Measurements from ENCODE around the gene CDK5R1. TPM values are rescaled to one million over a fixed set of nuclear protein-coding genes. Genes with fewer than 3 reads are reported as not detected.
"Not testable (repeated sequence)": the region's sequence is repeated elsewhere in the genome, so short reads cannot be mapped to it uniquely, and the experiment has no call there.

CDK5R1 gene
- total RNA-seq, 1 experiment from 2014 or later = 9.9 TPM

DNA sequence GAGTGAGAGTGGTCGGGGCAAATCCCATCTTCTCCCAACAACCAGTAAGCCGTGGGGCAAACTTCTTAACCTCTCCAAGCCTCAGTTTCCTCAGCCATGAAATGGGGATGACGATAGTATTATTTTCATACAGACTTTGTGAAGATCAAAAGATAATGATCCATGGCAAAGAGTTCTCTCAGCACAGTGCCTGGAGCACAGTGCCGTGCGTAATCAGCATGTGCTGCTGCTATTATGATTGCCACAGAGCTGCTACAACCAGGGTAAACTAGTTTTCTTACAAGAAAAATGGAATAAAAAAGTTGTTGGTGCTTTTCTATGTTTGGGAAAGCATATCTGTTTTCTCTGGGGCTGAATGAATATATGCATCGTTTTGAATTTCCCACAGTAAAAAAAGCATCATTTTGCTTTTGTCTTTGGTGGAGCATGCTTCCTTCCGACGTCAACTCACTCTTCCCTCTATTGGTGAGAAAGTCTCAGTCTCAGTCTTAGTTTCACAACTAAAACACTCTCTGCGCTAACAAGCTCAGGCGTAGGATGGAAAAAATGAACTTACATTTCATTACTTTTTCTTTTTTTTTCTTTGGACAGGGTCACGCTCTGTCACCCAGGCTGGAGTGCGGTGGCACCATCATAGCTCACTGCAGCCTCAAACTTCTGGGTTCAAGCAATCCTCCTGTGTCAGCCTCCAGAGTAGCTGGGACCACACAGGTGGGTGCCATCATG lies 37.2 kb downstream of the CDK5R1 start (continued):
- TF ChIP-seq, protein P1, sequence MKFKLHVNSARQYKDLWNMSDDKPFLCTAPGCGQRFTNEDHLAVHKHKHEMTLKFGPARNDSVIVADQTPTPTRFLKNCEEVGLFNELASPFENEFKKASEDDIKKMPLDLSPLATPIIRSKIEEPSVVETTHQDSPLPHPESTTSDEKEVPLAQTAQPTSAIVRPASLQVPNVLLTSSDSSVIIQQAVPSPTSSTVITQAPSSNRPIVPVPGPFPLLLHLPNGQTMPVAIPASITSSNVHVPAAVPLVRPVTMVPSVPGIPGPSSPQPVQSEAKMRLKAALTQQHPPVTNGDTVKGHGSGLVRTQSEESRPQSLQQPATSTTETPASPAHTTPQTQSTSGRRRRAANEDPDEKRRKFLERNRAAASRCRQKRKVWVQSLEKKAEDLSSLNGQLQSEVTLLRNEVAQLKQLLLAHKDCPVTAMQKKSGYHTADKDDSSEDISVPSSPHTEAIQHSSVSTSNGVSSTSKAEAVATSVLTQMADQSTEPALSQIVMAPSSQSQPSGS (CRISPR knock-in tag; IDR thresholded peaks at IDR 0.05; ENCODE audit: borderline replicate concordance, low read depth) = no peak
- TF ChIP-seq, protein P2, sequence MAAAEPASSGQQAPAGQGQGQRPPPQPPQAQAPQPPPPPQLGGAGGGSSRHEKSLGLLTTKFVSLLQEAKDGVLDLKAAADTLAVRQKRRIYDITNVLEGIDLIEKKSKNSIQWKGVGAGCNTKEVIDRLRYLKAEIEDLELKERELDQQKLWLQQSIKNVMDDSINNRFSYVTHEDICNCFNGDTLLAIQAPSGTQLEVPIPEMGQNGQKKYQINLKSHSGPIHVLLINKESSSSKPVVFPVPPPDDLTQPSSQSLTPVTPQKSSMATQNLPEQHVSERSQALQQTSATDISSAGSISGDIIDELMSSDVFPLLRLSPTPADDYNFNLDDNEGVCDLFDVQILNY (CRISPR knock-in tag; IDR thresholded peaks at IDR 0.05) = no peak
- TF ChIP-seq ATF1 (CRISPR knock-in tag; IDR thresholded peaks at IDR 0.05) (no peak), ZBTB21 (CRISPR knock-in tag; IDR thresholded peaks at IDR 0.05; ENCODE audit: borderline replicate concordance) (no peak), ZNF263 (CRISPR knock-in tag; IDR thresholded peaks at IDR 0.05; ENCODE audit: low read depth) (no peak), SOX15 (CRISPR knock-in tag; IDR thresholded peaks at IDR 0.05) (no peak), ZNF396 (CRISPR knock-in tag; IDR thresholded peaks at IDR 0.05; ENCODE audit: borderline replicate concordance) (no peak)

DNA sequence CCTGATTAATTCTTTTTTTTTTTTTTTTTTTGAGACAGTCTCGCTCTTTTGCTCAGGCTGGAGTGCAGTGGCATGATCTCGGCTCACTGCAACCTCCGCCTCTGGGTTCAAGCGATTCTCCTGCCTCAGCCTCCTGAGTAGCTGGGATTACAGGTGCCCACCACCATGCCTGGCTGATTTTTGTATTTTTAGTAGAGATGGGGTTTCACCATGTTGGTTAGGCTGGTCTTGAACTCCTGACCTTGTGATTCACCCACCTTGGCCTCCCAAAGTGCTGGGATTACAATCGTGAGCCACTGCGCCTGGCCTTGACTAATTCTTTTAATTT lies 37.7 kb downstream of the CDK5R1 start:
- H3K9me3 Mint-ChIP-seq; POLR2A ChIA-PET; DNase-seq (ENCODE audit: low spot score); H3K4me3 Mint-ChIP-seq; H3K27ac Mint-ChIP-seq; ATAC-seq; H3K27me3 Mint-ChIP-seq (ENCODE audit: low read depth); H3K36me3 Mint-ChIP-seq: not testable (repeated sequence)
- H3K4me1 Mint-ChIP-seq = peaks cover 39% of the 10 kb centered on the region
- CTCF ChIA-PET = interaction anchor here (1.1 to 1.8 kb wide), 2 partner anchors 40 to 135 kb away, joined by 3 read pairs; no protein-coding TSS in a partner anchor

DNA sequence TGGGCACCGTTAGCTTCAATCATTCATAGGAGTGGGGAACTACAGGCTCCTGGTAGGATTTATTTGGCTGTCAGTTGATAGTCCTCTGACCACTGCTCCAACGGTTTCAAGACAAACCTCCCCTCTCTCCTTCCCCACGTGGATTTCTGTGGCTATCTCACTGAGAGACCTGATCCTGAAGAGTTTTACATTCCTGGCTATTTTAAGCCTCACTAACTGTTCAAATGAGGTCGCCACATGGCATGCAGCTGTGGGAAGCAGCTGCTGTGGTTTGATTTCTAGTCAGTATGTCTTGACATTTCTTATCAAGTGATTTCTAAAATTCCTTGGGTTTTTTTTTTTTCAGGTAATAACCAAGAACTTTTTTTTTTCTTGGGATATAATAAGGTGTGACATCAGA lies 38.3 kb downstream of the CDK5R1 start:
- H3K27ac Mint-ChIP-seq = no peak overlapping the region
- CTCF ChIA-PET = interaction anchor here (1.1 to 1.8 kb wide), 2 partner anchors 41 to 134 kb away, joined by 3 read pairs; no protein-coding TSS in a partner anchor
- no peaks in the 10 kb centered on the region for H3K9me3 Mint-ChIP-seq
- DNase-seq (ENCODE audit: low spot score) = no peak
- peaks cover 33% of the 10 kb centered on the region for H3K4me1 Mint-ChIP-seq
- peaks cover 4% of the 10 kb centered on the region; the same call in 1 of the 2 replicates for H3K27me3 Mint-ChIP-seq (ENCODE audit: low read depth)
- ATAC-seq = no peak
- H3K36me3 Mint-ChIP-seq = no peaks in the 10 kb centered on the region
- TF ChIP-seq, protein P3, sequence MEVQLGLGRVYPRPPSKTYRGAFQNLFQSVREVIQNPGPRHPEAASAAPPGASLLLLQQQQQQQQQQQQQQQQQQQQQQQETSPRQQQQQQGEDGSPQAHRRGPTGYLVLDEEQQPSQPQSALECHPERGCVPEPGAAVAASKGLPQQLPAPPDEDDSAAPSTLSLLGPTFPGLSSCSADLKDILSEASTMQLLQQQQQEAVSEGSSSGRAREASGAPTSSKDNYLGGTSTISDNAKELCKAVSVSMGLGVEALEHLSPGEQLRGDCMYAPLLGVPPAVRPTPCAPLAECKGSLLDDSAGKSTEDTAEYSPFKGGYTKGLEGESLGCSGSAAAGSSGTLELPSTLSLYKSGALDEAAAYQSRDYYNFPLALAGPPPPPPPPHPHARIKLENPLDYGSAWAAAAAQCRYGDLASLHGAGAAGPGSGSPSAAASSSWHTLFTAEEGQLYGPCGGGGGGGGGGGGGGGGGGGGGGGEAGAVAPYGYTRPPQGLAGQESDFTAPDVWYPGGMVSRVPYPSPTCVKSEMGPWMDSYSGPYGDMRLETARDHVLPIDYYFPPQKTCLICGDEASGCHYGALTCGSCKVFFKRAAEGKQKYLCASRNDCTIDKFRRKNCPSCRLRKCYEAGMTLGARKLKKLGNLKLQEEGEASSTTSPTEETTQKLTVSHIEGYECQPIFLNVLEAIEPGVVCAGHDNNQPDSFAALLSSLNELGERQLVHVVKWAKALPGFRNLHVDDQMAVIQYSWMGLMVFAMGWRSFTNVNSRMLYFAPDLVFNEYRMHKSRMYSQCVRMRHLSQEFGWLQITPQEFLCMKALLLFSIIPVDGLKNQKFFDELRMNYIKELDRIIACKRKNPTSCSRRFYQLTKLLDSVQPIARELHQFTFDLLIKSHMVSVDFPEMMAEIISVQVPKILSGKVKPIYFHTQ (CRISPR knock-in tag; IDR thresholded peaks at IDR 0.05) = no peak
- TF ChIP-seq ZNF138 (CRISPR knock-in tag; conservative IDR thresholded peaks at IDR 0.05) = no peak
- TF ChIP-seq, protein P2 (CRISPR knock-in tag; IDR thresholded peaks at IDR 0.05) = no peak
- TF ChIP-seq, protein P4, sequence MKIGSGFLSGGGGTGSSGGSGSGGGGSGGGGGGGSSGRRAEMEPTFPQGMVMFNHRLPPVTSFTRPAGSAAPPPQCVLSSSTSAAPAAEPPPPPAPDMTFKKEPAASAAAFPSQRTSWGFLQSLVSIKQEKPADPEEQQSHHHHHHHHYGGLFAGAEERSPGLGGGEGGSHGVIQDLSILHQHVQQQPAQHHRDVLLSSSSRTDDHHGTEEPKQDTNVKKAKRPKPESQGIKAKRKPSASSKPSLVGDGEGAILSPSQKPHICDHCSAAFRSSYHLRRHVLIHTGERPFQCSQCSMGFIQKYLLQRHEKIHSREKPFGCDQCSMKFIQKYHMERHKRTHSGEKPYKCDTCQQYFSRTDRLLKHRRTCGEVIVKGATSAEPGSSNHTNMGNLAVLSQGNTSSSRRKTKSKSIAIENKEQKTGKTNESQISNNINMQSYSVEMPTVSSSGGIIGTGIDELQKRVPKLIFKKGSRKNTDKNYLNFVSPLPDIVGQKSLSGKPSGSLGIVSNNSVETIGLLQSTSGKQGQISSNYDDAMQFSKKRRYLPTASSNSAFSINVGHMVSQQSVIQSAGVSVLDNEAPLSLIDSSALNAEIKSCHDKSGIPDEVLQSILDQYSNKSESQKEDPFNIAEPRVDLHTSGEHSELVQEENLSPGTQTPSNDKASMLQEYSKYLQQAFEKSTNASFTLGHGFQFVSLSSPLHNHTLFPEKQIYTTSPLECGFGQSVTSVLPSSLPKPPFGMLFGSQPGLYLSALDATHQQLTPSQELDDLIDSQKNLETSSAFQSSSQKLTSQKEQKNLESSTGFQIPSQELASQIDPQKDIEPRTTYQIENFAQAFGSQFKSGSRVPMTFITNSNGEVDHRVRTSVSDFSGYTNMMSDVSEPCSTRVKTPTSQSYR (CRISPR knock-in tag; IDR thresholded peaks at IDR 0.05) = no peak
- H3K4me3 Mint-ChIP-seq = no peak overlapping the region
- POLR2A ChIA-PET = no interaction called here
